HepG2 (cell line): ENCODE results near the gene SNAP29.

ENCODE experiments used
- ZNF446 ChIP-seq: sonication (generic); formaldehyde crosslinking; IDR thresholded peaks from 2 replicates; pipeline ENCODE4 v1.5.0; 2020; ENCODE audit warnings: mild to moderate bottlenecking, missing genetic modification reagents
- TF ChIP-seq, protein P1 (sequence below): sonication (generic); formaldehyde crosslinking; IDR thresholded peaks from 2 replicates; pipeline ENCODE4 v1.4.0; 2020; ENCODE audit warnings: mild to moderate bottlenecking, missing genetic modification reagents

DNA sequence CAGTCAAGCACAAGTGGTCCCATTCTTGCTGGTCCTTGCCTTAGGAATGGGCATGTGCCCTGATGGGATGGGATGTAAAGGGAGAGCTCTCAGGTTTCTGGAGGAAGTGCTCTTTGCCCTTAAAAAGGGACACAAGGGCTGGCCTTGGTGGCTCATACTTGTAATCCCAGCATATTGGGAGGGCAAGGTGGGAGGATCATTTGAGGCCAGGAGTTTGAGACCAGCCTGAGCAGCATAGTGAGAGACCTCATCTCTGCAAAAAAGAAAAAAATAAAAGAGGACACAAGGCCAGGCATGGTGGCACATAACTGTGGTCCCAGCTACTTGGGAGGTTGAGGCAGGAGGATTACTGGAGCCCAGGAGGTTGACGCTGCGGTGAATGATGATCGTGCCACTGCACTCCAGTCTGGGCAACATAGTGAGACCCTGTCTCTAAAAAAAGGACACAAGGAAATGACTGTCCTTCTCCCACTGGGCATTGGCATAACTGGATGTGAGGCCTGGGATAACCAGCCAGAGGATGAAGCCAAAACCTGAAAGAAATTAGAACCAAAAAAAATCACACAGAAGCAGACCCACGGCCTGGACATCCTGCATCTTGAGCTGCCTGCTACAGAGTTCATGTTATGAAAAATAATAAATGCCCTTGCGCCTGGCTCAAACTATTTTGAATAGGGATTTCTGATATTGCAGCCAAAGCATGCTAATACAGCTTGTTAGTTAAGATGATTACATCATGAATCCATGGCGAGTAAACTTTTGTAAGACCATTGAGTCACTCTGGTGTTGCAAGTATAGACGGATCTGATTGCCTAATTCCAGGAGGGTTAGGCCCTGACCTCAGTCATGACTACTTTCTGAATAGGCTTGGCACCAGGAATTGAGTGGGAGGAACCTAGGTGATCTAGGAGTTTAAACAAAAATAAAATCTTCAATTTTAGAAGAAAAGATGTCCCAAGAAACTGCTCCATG, 45.5 kb downstream of the SNAP29 start:
- no peak for TF ChIP-seq ZNF446 (CRISPR knock-in tag)
- TF ChIP-seq, protein P1, sequence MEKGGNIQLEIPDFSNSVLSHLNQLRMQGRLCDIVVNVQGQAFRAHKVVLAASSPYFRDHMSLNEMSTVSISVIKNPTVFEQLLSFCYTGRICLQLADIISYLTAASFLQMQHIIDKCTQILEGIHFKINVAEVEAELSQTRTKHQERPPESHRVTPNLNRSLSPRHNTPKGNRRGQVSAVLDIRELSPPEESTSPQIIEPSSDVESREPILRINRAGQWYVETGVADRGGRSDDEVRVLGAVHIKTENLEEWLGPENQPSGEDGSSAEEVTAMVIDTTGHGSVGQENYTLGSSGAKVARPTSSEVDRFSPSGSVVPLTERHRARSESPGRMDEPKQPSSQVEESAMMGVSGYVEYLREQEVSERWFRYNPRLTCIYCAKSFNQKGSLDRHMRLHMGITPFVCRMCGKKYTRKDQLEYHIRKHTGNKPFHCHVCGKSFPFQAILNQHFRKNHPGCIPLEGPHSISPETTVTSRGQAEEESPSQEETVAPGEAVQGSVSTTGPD, result no peak
